Caco-2 (cell line): Measurements from ENCODE around the gene GOPC. TPM values are rescaled to one million over a fixed set of nuclear protein-coding genes. Genes with fewer than 3 reads are reported as not detected.

ENCODE experiments used
- BruUV-seq: library from RNA; stranded (reverse); fragments of 400-500 nt; replicated peaks from 2 replicates; lab custom pipeline; 2021; lab: Mats Ljungman, UMichigan
- CTCF ChIA-PET: fragments of 300-600 bp; sonication (Branson Sonifier 250); formaldehyde crosslinking; loops from one replicate; lab custom pipeline; 2022; ENCODE audit warnings: antibody characterized with exemption; lab: Charles Lee
- POLR2A ChIA-PET: fragments of 300-600 bp; sonication (Branson Sonifier 250); formaldehyde crosslinking; loops from one replicate; lab custom pipeline; 2022; ENCODE audit warnings: antibody characterized with exemption; lab: Charles Lee
- DNase-seq, 2 experiments: peaks; one replicate each; pipeline versions ENCODE4 v3.0.0 to v3.0.0-alpha.2; 2020 to 2022
- H3K27me3 ChIP-seq: replicated peaks from 2 replicates; pipeline ENCODE4 v1.6.0; 2011; ENCODE audit warnings: low read length; ENCODE audit not compliant: control insufficient read depth, insufficient read depth
- H3K36me3 ChIP-seq: 2 replicates; pipeline ENCODE4 v1.5.1; 2011; ENCODE audit warnings: low read length; ENCODE audit not compliant: control insufficient read depth, insufficient read depth
- H3K4me1 ChIP-seq: fragments of 250-450 bp; sonication (Bioruptor Pico); 2 replicates; pipeline ENCODE4 v1.5.1; 2020; ENCODE audit warnings: mild to moderate bottlenecking
- H3K4me3 ChIP-seq: 2 replicates; pipeline ENCODE4 v1.5.1; 2011; ENCODE audit warnings: low read depth, mild to moderate bottlenecking, control low read depth, low read length
- H3K9me3 ChIP-seq: fragments of 250-450 bp; sonication (Bioruptor Pico); 2 replicates; pipeline ENCODE4 v1.5.1; 2020; ENCODE audit warnings: mild to moderate bottlenecking, moderate library complexity
- H3K27ac Mint-ChIP-seq: one replicate; pipeline ENCODE4 v1.8.0; 2022; ENCODE audit warnings: mixed read lengths; ENCODE audit not compliant: unreplicated experiment
- H3K27me3 Mint-ChIP-seq: one replicate; pipeline ENCODE4 v1.8.0; 2022; ENCODE audit warnings: mixed read lengths; ENCODE audit not compliant: insufficient read depth, unreplicated experiment
- H3K36me3 Mint-ChIP-seq: one replicate; pipeline ENCODE4 v1.8.0; 2022; ENCODE audit warnings: mild to moderate bottlenecking, mixed read lengths; ENCODE audit not compliant: insufficient read depth, unreplicated experiment
- H3K4me1 Mint-ChIP-seq: one replicate; pipeline ENCODE4 v1.8.0; 2022; ENCODE audit warnings: low read depth, mixed read lengths; ENCODE audit not compliant: unreplicated experiment
- H3K4me3 Mint-ChIP-seq: one replicate; pipeline ENCODE4 v1.8.0; 2022; ENCODE audit warnings: mild to moderate bottlenecking, moderate library complexity, mixed read lengths; ENCODE audit not compliant: unreplicated experiment
- H3K9me3 Mint-ChIP-seq: one replicate; pipeline ENCODE4 v1.8.0; 2022; ENCODE audit warnings: mixed read lengths; ENCODE audit not compliant: unreplicated experiment
- CTCF ChIP-seq, 2 experiments: fragments of 200-600 bp in 1 of 2; IDR thresholded peaks; 1 replicate in 1 of 2; 2 replicates in 1 of 2; pipeline versions ENCODE4 v1.5.1 to v1.8.0; 2011 to 2022; ENCODE audit warnings: antibody characterized with exemption in 1 of 2, control low read depth in 1 of 2, inconsistent platforms in 1 of 2, low read depth in 1 of 2, low read length in 1 of 2, mild to moderate bottlenecking in 1 of 2, moderate library complexity in 1 of 2; ENCODE audit not compliant: insufficient read depth in 1 of 2, severe bottlenecking in 1 of 2, unreplicated experiment in 1 of 2
- intact Hi-C: fragments of 100-400 bp; cut with micrococcal nuclease; formaldehyde crosslinking; loops from one replicate; pipeline ENCODE4 v1.10.0; 2022; ENCODE audit not compliant: unreplicated experiment
- total RNA-seq: library from RNA; stranded (reverse); gene quantifications from 2 replicates; pipeline ENCODE4 v1.2.3, GENCODE V29; 2022

GOPC gene
- total RNA-seq, 1 experiment from 2014 or later = 29.0 TPM

GRCh38 chr6:117512056-117512828 is 90.1 kb downstream of the GOPC start:
- peaks cover 88% of the 10 kb centered on the region for H3K4me1 ChIP-seq
- TF ChIP-seq CTCF (IDR thresholded peaks at IDR 0.05; ENCODE audit: insufficient read depth in 1 of 2, low read depth in 1 of 2, low read length in 1 of 2, severe bottlenecking in 1 of 2, unreplicated experiment in 1 of 2) = no peak
- ChIA-PET CTCF (no interaction called here), POLR2A (no interaction called here)
- DNase-seq = no peak
- no peaks in the 10 kb centered on the region for H3K9me3 Mint-ChIP-seq
- peak overlapping the region; percentile 23 for H3K27ac Mint-ChIP-seq
- H3K9me3 ChIP-seq = no peaks in the 10 kb centered on the region
- BruUV-seq = no TSS peak
- H3K4me3 ChIP-seq = no peak overlapping the region
- intact Hi-C loops = no loop called here
- no peaks in the 10 kb centered on the region for H3K27me3 ChIP-seq
- H3K27me3 Mint-ChIP-seq = no peaks in the 10 kb centered on the region
- no peak overlapping the region for H3K4me3 Mint-ChIP-seq
- H3K36me3 ChIP-seq = no peaks in the 10 kb centered on the region
- peaks cover 63% of the 10 kb centered on the region for H3K36me3 Mint-ChIP-seq
- H3K4me1 Mint-ChIP-seq = peaks cover 65% of the 10 kb centered on the region

Other genes with a start within 250 kb of the GOPC start
- 0.16 TPM in 1 of 2 replicates, not detected in the other for gene ROS1, start 176.6 kb downstream of the GOPC start, total RNA-seq
- gene DCBLD1, start 119.8 kb downstream of the GOPC start, total RNA-seq = 69.3 and 73.4 TPM in 2 replicates
- gene NUS1, start 73.0 kb upstream of the GOPC start, total RNA-seq = 38.9 and 41.1 TPM in 2 replicates